Measurements from ENCODE around the gene FBXO28. TPM values are rescaled to one million over a fixed set of nuclear protein-coding genes. Genes with fewer than 3 reads are reported as not detected.

FBXO28 gene
- total RNA-seq, 1 experiment from 2014 or later = 37.0 TPM

GRCh38 chr1:224087286-224087794, 26.6 kb upstream of the FBXO28 start:
- POLR2A ChIA-PET = no interaction called here
- peaks cover 0 to 9% of the 10 kb centered on the region in 2 experiments; a peak in 1 of 4 replicates for H3K4me1 ChIP-seq (ENCODE audit: control insufficient read depth in 1 of 2, insufficient read depth in 2 of 2, low read length in 2 of 2)
- no peak for DNase-seq (ENCODE audit: low read depth, low spot score)
- no peaks in the 10 kb centered on the region for H3K36me3 ChIP-seq (ENCODE audit: control insufficient read depth in 1 of 2, insufficient read depth in 2 of 2, low read length in 2 of 2)
- H3K9me2 ChIP-seq (ENCODE audit: insufficient read depth) = no peaks in the 10 kb centered on the region
- intact Hi-C loops (cut with micrococcal nuclease) = no loop called here
- H3K9me3 ChIP-seq (ENCODE audit: control insufficient read depth in 1 of 2, insufficient read depth in 1 of 2, low read depth in 1 of 2, low read length in 2 of 2) = no peaks in the 10 kb centered on the region
- CTCF ChIA-PET = no interaction called here
- H3K9ac ChIP-seq (ENCODE audit: low read length) = no peak overlapping the region
- no peak overlapping the region for H3K4me2 ChIP-seq (ENCODE audit: low read length)
- H3K79me2 ChIP-seq (ENCODE audit: insufficient read depth, low read length) = no peaks in the 10 kb centered on the region
- no peak overlapping the region for H3K4me3 ChIP-seq (replicated peaks in 1 of 2; ENCODE audit: low read depth in 1 of 2, low read length in 2 of 2)
- no peak overlapping the region for H3K27ac ChIP-seq (ENCODE audit: low read depth, low read length)
- TF ChIP-seq YY1 (IDR thresholded peaks at IDR 0.05; ENCODE audit: extremely low read depth, insufficient replicate concordance, low read depth, low read length) (no peak), ZBTB33 (IDR thresholded peaks at IDR 0.05; ENCODE audit: extremely low read depth, insufficient replicate concordance, low read length) (no peak), EGR1 (IDR thresholded peaks at IDR 0.05; ENCODE audit: low read depth) (no peak), FOSL1 (IDR thresholded peaks at IDR 0.05; ENCODE audit: low read depth) (no peak), CEBPB (IDR thresholded peaks at IDR 0.05; ENCODE audit: low read depth) (no peak), CTCF (IDR thresholded peaks at IDR 0.05 in 2 of 3, conservative IDR thresholded peaks at IDR 0.05 in 1 of 3; ENCODE audit: borderline replicate concordance in 1 of 3, insufficient read depth in 1 of 3, low read depth in 2 of 3, low read length in 2 of 3) (no peak), CBX3 (IDR thresholded peaks at IDR 0.05; ENCODE audit: low read depth) (no peak), MAX (IDR thresholded peaks at IDR 0.05) (no peak), ELF1 (IDR thresholded peaks at IDR 0.05; ENCODE audit: borderline replicate concordance, low read depth) (no peak)
- RAD21 ChIA-PET (ENCODE audit: low non-redundant PET in 1 of 2, low total read pairs in 2 of 2, uncharacterized antibody in 2 of 2, unreplicated experiment in 2 of 2) = no interaction called here
- no TSS peak for BruUV-seq (replicated peaks)
- no peaks in the 10 kb centered on the region for H3K27me3 ChIP-seq (ENCODE audit: insufficient read depth, low read length)
- H2AFZ ChIP-seq (ENCODE audit: low read depth, low read length, poor library complexity, severe bottlenecking) = no peak overlapping the region
- no peak for ATAC-seq
- no peaks in the 10 kb centered on the region for H4K20me1 ChIP-seq (ENCODE audit: insufficient read depth)

Measured in HCT116 (cell line).